Pulmonary artery endothelial cell (primary cell): ENCODE measurements around the gene PDGFRA. TPM values are rescaled to one million over a fixed set of nuclear protein-coding genes. Genes with fewer than 3 reads are reported as not detected.

Experiments used
- DNase-seq: peaks from one replicate; pipeline ENCODE4 v3.0.0-alpha.2; 2011; ENCODE audit warnings: low read depth, low spot score
- total RNA-seq: library from RNA; depleted of rRNA; stranded (reverse); fragments of >200 nt; gene quantifications from 2 replicates; pipeline ENCODE4 v1.2.3, GENCODE V29; 2014

The PDGFRA gene
- total RNA-seq, 1 donor from 2014 or later = 0.73 TPM

GRCh38 chr4:54255881-54256280 lies 26.8 kb downstream of the PDGFRA start:
- no peak for DNase-seq

- no peak for DNase-seq
Measured at GRCh38 chr4:54256491-54257486, 27.7 kb downstream of the PDGFRA start.

DNA sequence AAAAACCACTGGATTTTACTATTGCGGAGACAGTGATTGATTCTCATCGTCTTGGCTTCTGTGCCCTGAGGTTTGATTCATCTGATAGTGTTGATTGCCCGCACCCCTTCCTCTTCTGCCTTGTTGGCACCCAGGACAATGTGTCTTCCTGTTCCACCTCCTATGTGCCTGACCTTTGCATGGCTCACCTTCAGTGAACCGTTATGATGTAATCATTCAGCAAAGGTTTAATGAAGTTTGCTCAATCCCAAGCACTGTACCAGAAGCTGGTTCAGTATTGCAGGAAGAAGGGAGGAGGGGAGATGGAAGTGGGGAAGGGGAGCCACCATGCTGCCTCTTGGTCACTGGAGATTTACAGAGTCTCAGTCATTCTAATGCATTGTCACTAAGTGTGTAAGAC lies 36.3 kb downstream of the PDGFRA start:
- DNase-seq = no peak

DNA sequence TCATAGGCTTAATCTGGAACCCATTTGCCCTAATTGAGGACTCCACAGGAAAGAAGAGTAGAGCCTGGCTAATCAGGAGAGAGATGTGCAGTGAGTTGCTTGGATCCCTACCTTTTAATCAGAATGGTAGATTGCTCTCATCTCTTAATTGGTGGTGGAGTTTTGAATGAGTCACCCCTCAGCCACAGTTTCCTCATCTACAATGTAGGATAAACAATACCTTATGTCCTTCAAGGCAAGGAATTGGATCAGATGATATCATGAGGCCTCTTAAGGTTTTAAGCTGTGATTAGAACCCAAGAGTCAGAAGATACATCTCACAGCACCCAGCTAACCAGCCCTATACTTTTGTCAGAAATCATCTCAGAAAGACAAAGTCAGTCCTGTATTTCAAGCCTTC lies 39.1 kb downstream of the PDGFRA start:
- no peak for DNase-seq

DNA sequence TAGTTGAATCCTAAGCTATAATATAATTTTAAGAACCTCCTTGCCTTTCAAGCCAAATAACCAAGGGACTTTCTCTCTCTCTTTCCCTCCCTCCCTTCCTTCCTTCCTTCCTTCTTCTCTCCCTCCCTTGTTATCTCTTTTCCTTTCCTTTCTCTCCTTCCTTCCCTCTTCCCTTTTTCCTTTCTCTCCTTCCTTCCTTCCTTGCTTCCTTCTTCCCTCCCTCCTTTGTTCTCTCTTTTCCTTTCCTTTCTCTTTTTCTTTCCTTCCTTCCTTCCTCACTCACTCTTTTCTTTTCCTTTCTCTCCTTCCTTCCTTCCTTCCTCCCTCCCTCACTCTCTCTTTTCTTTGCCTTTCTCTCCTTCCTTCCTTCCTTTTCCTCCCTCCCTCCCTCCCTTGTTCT lies 42.4 kb downstream of the PDGFRA start:
- no peak for DNase-seq

DNA sequence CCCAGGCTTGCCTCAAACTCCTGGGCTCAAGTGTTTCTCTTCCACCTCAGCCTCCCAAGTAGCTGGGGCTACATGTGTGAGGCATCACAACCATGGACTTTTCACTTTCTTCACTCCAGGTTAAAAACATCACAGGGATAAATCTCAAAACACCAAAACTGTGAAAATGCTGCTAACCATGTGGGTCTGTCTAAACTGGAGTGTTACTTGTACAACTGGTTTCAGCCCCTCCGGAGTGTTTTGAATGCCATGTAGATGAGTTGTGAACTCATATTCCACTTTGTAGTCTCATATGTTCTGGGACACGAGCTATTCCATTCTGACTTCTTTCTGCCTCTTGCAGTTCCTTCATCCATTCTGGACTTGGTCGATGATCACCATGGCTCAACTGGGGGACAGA lies 43.0 kb downstream of the PDGFRA start:
- no peak for DNase-seq

DNA sequence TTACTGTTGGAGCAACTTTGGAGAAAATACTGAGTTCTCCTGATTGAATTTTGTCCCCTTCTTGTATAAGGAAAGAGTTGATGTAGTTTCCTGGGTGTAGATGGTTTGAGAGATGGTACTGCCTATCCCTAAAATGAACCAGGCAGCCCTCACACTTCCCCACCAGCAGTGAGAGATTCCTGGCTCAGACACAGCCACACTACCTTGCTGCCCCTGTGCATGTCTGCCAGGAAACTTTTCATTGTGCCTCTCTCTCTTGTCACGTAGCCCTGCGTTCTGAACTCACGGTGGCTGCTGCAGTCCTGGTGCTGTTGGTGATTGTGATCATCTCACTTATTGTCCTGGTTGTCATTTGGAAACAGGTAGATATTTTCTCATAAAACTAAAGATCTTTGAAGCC lies 45.2 kb downstream of the PDGFRA start:
- DNase-seq = no peak

DNA sequence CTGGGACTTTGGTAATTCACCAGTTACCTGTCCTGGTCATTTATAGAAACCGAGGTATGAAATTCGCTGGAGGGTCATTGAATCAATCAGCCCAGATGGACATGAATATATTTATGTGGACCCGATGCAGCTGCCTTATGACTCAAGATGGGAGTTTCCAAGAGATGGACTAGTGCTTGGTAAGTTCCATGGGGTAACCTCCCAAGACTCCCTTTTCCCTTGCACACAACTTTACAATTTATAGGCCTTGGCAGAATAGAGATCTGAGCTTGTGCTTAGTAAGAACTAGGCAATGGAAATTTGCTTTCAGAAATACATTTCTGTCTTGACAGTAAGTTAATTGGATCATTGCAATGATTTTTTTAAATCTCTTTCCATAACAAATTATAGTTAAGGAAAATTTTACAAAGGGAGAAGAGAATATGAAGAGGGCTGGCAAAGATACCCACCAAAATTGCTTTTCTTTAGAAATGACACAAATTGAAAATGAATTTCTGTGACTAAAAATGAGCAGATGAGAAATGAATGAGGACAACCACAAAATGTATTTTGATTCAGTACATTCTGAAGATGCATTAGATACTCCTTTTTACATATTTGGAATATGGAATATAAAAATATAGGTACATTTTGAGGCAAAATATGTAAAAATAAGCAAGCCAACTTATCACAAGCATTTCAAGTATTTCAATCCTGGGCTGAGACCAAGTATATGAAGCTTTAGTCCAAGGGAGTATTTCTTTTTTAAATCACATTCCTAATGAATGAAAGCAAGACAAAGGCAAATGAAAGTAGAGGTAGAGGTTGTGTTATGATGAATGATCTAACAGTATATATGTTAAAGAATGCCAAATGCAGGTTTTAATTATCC lies 45.9 kb downstream of the PDGFRA start:
- no peak for DNase-seq

- DNase-seq = no peak
Measured at GRCh38 chr4:54276641-54277430, 47.7 kb downstream of the PDGFRA start.

DNA sequence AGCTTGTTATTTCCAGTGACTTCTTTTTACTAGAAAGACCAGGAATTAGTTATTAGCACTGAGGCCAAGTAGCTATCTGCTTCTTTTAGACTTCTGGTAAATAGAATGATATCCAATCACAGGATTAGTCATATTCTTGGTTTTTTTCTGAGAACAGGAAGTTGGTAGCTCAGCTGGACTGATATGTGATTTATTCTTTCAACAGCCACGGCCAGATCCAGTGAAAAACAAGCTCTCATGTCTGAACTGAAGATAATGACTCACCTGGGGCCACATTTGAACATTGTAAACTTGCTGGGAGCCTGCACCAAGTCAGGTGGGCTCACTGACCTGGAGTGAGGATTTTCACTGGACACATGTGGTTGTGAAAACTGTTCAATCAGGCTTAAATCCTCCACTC lies 48.6 kb downstream of the PDGFRA start:
- DNase-seq = peak; percentile 63

GRCh38 chr4:54278216-54278615 lies 49.1 kb downstream of the PDGFRA start:
- no peak for DNase-seq

- peak; percentile 92 for DNase-seq
Measured at GRCh38 chr4:54281054-54281766, 52.1 kb downstream of the PDGFRA start.

- DNase-seq = no peak
Measured at GRCh38 chr4:54282837-54283236, 53.7 kb downstream of the PDGFRA start.

DNA sequence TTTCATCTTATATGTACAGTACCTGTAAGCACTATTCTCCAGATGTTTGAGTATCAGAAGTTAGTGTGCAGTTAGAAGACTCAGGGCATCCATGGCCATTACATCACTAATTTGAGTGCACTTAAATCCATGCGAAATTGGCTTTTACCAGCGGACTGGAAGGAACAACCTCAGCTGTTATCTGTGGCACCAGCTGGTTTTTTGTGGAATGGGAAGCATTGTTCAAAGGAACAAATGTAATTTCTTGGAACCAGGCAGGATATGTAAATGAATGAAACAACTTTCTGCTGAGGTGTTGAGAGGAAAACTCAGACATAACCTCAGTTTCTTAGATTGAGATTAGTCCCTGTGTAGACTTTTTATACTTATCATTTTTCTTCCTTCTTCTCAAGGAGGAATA lies 60.2 kb downstream of the PDGFRA start:
- no peak for DNase-seq

- DNase-seq = no peak
Measured at GRCh38 chr4:54290980-54291379, 61.9 kb downstream of the PDGFRA start.

DNA sequence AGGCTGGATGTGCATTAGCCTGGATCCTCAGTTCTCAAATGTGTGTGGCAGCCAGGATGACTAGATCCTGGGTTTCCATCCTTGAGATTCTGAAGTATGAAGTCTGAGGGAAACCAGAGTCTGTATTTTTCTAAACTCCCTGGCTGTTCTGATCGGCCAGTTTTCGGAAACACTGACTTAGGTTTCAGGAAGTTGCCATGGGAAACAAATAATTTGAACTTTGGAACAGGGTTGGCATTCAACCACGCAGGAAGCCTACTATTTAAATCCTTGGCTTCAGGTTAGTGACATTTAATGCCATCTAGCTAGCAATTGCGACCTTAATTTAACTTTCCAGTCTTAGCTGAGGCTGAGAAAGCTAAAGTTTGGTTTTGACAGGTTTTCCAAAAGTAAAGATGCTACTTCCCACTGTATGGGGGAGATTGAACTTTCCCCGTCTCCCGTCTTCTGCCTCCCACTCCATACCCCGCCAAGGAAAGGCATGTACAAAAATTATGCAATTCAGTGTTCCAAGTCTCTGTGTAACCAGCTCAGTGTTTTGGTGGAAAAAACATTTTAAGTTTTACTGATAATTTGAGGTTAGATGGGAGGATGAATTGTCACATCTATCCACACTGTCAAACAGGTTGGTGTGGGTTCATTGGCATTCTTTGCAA lies 67.6 kb downstream of the PDGFRA start:
- no peak for DNase-seq

DNA sequence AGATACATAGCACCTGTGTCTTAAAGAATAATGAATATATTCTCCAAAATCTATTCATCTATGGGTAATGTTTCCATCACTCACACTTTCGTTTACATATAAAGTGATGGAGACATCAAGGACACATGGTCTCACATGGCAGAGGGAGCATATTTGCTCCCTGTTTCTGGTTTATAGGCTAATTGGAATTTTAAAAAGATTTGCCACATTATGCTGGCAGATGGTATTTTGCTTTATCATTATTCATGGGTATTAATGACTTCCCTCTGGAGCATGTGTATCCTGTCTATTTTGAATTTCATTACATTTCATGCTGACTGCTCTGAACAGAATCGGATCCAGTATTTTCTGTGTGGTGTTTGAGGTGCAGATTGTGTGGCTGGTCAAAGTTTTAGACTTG lies 79.0 kb downstream of the PDGFRA start:
- no peak for DNase-seq

DNA sequence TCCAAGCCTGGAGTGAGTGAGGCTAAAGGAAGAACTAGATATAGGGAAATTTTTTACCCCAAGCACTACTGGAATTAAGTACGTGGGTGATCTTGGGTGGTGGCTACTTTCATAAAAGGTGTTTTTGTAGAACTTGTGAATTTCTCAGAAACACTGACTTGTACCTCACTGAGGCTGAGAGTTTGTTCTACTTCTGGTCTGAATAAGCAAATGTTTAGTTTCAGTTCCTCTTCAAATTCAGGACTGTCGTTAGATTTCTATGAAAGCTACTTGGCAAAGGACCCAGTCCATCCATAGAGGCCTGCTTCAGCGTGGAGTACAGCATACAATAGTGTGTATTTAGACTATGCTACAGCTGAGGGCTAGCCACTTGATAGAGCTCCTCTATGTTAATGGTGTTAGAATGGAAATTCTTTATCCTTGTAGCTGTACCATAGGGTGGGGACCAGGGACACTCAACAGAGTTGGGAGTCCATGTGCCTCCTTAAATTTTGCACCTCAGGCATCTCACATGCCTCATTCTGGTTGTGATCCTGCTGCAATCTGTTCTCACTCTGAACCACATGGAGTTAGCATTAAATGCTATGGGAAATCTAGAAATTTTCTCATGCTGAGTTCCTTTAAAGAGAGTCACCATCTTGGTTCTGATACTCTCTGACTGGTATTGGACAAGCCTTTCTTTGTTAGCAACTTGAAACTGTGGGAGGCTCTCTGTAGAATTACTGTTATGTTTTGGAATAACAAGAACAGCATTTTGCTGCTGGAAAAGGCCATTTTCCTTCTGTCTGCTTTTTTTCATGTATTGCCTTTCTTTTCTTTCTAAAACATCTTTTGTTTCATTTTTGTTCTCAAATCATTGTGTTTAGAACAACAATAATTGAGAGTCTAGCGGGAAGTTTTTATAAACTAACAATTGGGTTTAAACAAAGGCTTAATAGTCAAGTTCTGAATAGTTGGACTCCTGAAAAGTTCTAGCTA lies 86.8 kb downstream of the PDGFRA start:
- no peak for DNase-seq

GRCh38 chr4:54317690-54318089 lies 88.6 kb downstream of the PDGFRA start:
- DNase-seq = no peak
